Mesendoderm (in vitro differentiated cells): ENCODE results near the gene EEA1.
"Not testable (repeated sequence)": the region's sequence is repeated elsewhere in the genome, so short reads cannot be mapped to it uniquely, and the experiment has no call there.

Source experiments
- DNase-seq: peaks from one replicate; pipeline ENCODE4 v3.0.0; 2013
- H2AK5ac ChIP-seq: 2 replicates; pipeline ENCODE4 v1.6.1; 2013; ENCODE audit warnings: low read length, inconsistent platforms
- H2BK120ac ChIP-seq: 2 replicates; pipeline ENCODE4 v1.6.1; 2013; ENCODE audit warnings: low read depth, mild to moderate bottlenecking, low read length, moderate library complexity, mixed read lengths
- H2BK15ac ChIP-seq: replicated peaks from 2 replicates; pipeline ENCODE4 v1.6.1; 2013; ENCODE audit warnings: low read depth, mild to moderate bottlenecking, moderate library complexity
- H2BK5ac ChIP-seq: 2 replicates; pipeline ENCODE4 v1.6.1; 2013; ENCODE audit warnings: low read length, inconsistent platforms
- H3K18ac ChIP-seq: 2 replicates; pipeline ENCODE4 v1.6.1; 2013; ENCODE audit warnings: mild to moderate bottlenecking, low read length, mixed read lengths
- H3K23ac ChIP-seq: one replicate; pipeline ENCODE4 v1.6.1; 2013; ENCODE audit warnings: low read length
- H3K27ac ChIP-seq: 2 replicates; pipeline ENCODE4 v1.5.1; 2013; ENCODE audit warnings: low read depth, mild to moderate bottlenecking, inconsistent platforms, low read length, moderate library complexity
- H3K27me3 ChIP-seq: 2 replicates; pipeline ENCODE4 v1.6.1; 2013; ENCODE audit warnings: low read length, control low read depth, mild to moderate bottlenecking, inconsistent platforms; ENCODE audit not compliant: insufficient read depth, poor library complexity
- H3K36me3 ChIP-seq: 2 replicates; pipeline ENCODE4 v1.6.1; 2013; ENCODE audit warnings: low read length, inconsistent platforms; ENCODE audit not compliant: control insufficient read depth, insufficient read depth
- H3K4ac ChIP-seq: one replicate; pipeline ENCODE4 v1.6.1; 2013; ENCODE audit warnings: low read depth, mild to moderate bottlenecking, low read length, moderate library complexity
- H3K4me1 ChIP-seq: 2 replicates; pipeline ENCODE4 v1.6.1; 2013; ENCODE audit warnings: low read depth, low read length, inconsistent platforms; ENCODE audit not compliant: control insufficient read depth
- H3K4me2 ChIP-seq: 2 replicates; pipeline ENCODE4 v1.6.1; 2013; ENCODE audit warnings: low read length
- H3K4me3 ChIP-seq: 2 replicates; pipeline ENCODE4 v1.5.1; 2013; ENCODE audit warnings: mild to moderate bottlenecking, low read length
- H3K56ac ChIP-seq: one replicate; pipeline ENCODE4 v1.6.1; 2013; ENCODE audit warnings: low read length
- H3K79me1 ChIP-seq: 2 replicates; pipeline ENCODE4 v1.6.1; 2013; ENCODE audit warnings: low read length, inconsistent platforms
- H3K79me2 ChIP-seq: 2 replicates; pipeline ENCODE4 v1.6.1; 2013; ENCODE audit warnings: mild to moderate bottlenecking, low read length; ENCODE audit not compliant: control insufficient read depth, insufficient read depth
- H3K9ac ChIP-seq: 2 replicates; pipeline ENCODE4 v1.6.1; 2013; ENCODE audit warnings: low read length, inconsistent platforms
- H4K5ac ChIP-seq: one replicate; pipeline ENCODE4 v1.6.1; 2013; ENCODE audit warnings: low read length
- H4K8ac ChIP-seq: one replicate; pipeline ENCODE4 v1.6.1; 2013; ENCODE audit warnings: low read depth, mild to moderate bottlenecking, control low read depth, low read length, moderate library complexity
- WGBS: extraction: QIAGEN DNeasy Blood & Tissue Kit; methylation state at CpG from one replicate; pipeline ENCODE4 v1.1.7; 2013; ENCODE audit warnings: low lambda C conversion rate, missing lambda C conversion rate; ENCODE audit not compliant: insufficient coverage; ENCODE audit errors: extremely low coverage; 5-methylcytosine and 5-hydroxymethylcytosine counted together

EEA1 gene

DNA sequence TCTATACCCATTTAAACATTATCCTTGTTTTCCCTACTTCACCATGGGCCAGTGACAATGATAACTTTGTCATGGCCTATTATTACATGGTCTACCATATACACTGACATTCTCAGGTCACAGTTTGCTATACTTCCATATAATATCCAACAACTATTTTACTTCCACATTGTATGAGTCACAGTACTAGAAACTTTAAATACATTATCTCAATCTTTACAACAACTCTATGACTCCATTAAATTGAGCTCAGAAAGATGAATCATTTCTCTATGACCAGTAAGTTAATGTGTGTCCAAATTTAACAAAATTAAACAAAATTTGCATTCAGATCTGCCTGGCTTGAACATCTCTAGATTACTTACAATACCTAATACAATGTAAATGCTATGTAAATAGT lies 132.4 kb downstream of the EEA1 start:
- no peak overlapping the region for H3K4me2 ChIP-seq
- no peak overlapping the region for H4K5ac ChIP-seq
- H3K9ac ChIP-seq: no peak overlapping the region
- H2BK5ac ChIP-seq: no peak overlapping the region
- no peak overlapping the region for H3K56ac ChIP-seq
- H2BK120ac ChIP-seq: no peak overlapping the region
- no peak overlapping the region for H2AK5ac ChIP-seq
- no peaks in the 10 kb centered on the region for H3K79me1 ChIP-seq
- H3K18ac ChIP-seq: no peak overlapping the region
- no peaks in the 10 kb centered on the region for H3K79me2 ChIP-seq
- H3K4me3 ChIP-seq: no peak overlapping the region
- no peak overlapping the region for H3K23ac ChIP-seq
- H3K4ac ChIP-seq: no peak overlapping the region
- no peak overlapping the region for H2BK15ac ChIP-seq
- H3K4me1 ChIP-seq: no peaks in the 10 kb centered on the region
- no peaks in the 10 kb centered on the region for H3K27me3 ChIP-seq
- H3K36me3 ChIP-seq: no peaks in the 10 kb centered on the region
- no peak overlapping the region for H4K8ac ChIP-seq
- H3K27ac ChIP-seq: no peak overlapping the region
- DNase-seq: no peak

DNA sequence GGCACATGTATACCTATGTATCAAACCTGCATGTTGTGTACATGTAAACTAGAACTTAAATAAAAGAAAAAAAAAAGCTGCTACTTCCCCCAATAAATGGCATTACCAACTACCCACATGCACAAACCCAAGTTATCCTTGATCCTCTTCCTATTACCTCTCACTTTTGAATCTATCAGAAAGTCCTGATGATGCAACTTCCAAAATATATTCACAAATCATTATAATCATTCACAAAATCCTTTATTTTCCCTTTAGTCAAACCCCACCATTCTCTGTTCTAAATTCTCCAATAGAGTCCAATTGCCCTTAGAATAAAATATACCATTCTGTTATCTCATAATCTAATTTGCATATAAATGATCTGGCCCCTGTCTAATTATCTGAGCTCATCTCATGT lies 134.3 kb downstream of the EEA1 start:
- H3K36me3 ChIP-seq: no peaks in the 10 kb centered on the region
- H3K23ac ChIP-seq: no peak overlapping the region
- no peaks in the 10 kb centered on the region for H3K4me1 ChIP-seq
- H3K4me3 ChIP-seq: no peak overlapping the region
- no peak overlapping the region for H3K18ac ChIP-seq
- DNase-seq: no peak
- no peak overlapping the region for H2AK5ac ChIP-seq
- H3K4me2 ChIP-seq: no peak overlapping the region
- H2BK120ac ChIP-seq: no peak overlapping the region
- H4K8ac ChIP-seq: no peak overlapping the region
- no peak overlapping the region for H3K9ac ChIP-seq
- H3K56ac ChIP-seq: no peak overlapping the region
- H3K27ac ChIP-seq: no peak overlapping the region
- no peaks in the 10 kb centered on the region for H3K27me3 ChIP-seq
- H2BK5ac ChIP-seq: no peak overlapping the region
- H2BK15ac ChIP-seq: no peak overlapping the region
- H3K4ac ChIP-seq: no peak overlapping the region
- H3K79me1 ChIP-seq: no peaks in the 10 kb centered on the region
- H3K79me2 ChIP-seq: no peaks in the 10 kb centered on the region
- no peak overlapping the region for H4K5ac ChIP-seq

DNA sequence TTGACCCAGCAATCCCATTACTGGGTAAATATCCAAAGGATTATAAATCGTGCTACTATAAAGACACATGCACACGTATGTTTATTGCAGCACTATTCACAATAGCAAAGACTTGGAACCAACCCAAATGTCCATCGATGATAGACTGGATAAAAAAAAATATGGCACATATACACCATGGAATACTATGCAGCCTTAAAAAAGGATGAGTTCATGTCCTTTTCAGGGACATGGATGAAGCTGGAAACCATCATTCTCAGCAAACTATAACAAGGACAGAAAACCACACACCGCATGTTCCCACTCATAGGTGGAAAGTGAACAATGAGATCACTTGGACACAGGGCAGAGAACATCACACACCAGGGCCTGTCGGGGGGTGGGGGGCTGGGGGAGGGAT lies 134.7 kb downstream of the EEA1 start:
- H3K56ac ChIP-seq, H3K4ac ChIP-seq, H2BK15ac ChIP-seq, H3K18ac ChIP-seq, H2AK5ac ChIP-seq, H3K4me2 ChIP-seq, H3K79me2 ChIP-seq, H3K79me1 ChIP-seq, H3K23ac ChIP-seq, H3K4me3 ChIP-seq, DNase-seq, H3K27ac ChIP-seq, H2BK5ac ChIP-seq, H2BK120ac ChIP-seq, H3K4me1 ChIP-seq, H4K8ac ChIP-seq, H3K27me3 ChIP-seq, H4K5ac ChIP-seq, H3K9ac ChIP-seq, H3K36me3 ChIP-seq: not testable (repeated sequence)
- WGBS: no CpG with 5 or more reads among the region's 5 CpGs

DNA sequence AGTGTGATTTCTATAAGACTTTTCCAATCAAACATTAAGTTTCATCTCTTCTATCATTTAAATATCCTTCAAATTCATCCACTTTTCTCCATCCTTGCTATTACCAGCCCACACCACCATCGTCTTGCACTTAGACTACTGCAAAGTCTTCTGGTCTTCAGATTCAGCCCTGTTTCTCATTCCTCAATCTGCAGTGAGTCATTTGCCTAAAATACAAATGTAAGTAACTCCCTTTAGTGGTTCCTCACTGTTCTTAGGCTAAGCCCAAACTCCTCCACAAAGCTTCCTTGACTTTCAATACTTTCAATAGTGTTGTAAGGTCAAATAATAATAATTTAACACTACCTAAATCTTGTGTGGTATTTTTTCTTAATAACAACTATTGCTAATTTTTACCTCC lies 143.1 kb downstream of the EEA1 start:
- Histone ChIP-seq H3K27ac (no peak overlapping the region), H3K56ac (no peak overlapping the region), H2BK15ac (no peak overlapping the region), H3K4me3 (no peak overlapping the region), H3K79me2 (no peaks in the 10 kb centered on the region), H3K4me1 (no peaks in the 10 kb centered on the region), H2AK5ac (no peak overlapping the region), H3K9ac (no peak overlapping the region), H4K5ac (no peak overlapping the region), H4K8ac (no peak overlapping the region), H3K79me1 (no peaks in the 10 kb centered on the region), H3K27me3 (no peaks in the 10 kb centered on the region), H3K18ac (no peak overlapping the region), H3K23ac (no peak overlapping the region), H3K36me3 (no peaks in the 10 kb centered on the region), H3K4me2 (no peak overlapping the region), H2BK120ac (no peak overlapping the region), H3K4ac (no peak overlapping the region), H2BK5ac (no peak overlapping the region)
- DNase-seq: no peak
- 100% methylated on average over 1 of the region's 1 CpG for WGBS

DNA sequence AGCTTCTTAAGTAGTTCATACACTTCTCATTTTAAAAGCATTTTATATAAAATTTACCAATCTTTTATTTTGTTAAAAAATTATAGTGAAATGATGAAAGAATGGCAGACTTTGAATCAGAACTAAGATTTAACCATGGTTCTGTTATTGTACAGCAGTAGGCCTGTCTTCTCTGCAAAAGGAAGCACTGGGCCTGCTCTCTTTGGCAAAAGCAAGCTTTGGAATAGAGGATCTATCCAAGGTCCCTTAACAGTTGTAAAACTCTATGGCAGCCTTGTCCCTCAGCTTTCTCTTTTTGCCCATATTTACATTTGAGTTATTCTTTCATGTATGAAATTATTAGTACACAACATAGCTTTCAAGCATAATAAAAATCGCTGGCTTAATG lies 143.5 kb downstream of the EEA1 start:
- H3K4me3 ChIP-seq: no peak overlapping the region
- no peak overlapping the region for H3K4ac ChIP-seq
- no peak overlapping the region for H3K23ac ChIP-seq

DNA sequence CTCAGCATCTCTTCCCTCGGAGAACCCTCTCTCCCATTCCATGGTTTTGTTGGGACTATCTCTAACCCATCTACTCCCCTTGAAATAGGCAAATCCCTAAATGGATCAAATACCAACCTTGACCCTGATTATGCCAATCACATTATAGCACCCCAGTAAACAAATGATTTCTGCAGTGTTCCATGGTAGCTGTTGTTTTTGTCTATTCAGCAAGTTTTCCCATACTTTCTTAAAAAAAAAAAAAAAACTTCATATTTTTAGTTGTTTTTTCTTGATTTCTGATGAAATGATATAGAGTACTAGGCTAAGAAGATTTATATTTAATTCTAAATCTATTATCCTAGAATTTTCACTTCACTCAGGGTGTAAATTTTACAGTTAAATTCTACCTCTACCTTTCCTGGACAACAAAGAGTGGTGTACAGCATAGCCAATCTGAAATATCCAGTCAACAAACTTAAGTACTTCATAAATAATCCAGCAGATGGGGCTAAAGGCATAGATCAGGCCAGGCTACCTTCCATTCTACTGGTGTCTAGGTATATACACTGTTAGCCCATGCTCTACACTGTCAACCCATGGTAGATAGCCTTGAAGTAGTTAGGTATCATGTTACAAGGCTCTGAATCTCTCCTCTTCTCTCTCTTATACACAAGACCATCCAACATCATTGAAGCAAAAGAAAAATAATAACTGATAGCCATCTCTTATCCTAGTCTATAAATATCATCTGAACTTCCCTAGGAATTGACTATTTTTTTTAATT lies 144.1 kb downstream of the EEA1 start:
- H3K36me3 ChIP-seq: no peaks in the 10 kb centered on the region
- WGBS: no CpG with 5 or more reads among the region's 1 CpG
- no peaks in the 10 kb centered on the region for H3K4me1 ChIP-seq
- H3K9ac ChIP-seq: no peak overlapping the region
- no peak overlapping the region for H3K18ac ChIP-seq
- H2BK15ac ChIP-seq: no peak overlapping the region
- no peaks in the 10 kb centered on the region for H3K79me2 ChIP-seq
- no peak overlapping the region for H3K4ac ChIP-seq
- no peak overlapping the region for H3K4me2 ChIP-seq
- H3K23ac ChIP-seq: no peak overlapping the region
- DNase-seq: peak; percentile 89
- no peak overlapping the region for H4K8ac ChIP-seq
- no peak overlapping the region for H3K27ac ChIP-seq
- H3K27me3 ChIP-seq: no peaks in the 10 kb centered on the region
- H4K5ac ChIP-seq: no peak overlapping the region
- H2BK5ac ChIP-seq: no peak overlapping the region
- H2BK120ac ChIP-seq: no peak overlapping the region
- H3K79me1 ChIP-seq: no peaks in the 10 kb centered on the region
- no peak overlapping the region for H2AK5ac ChIP-seq
- no peak overlapping the region for H3K56ac ChIP-seq
- H3K4me3 ChIP-seq: no peak overlapping the region

More for the DNA sequence above, 143.5 kb downstream of the EEA1 start:
- Histone ChIP-seq H2BK15ac (no peak overlapping the region), H3K79me1 (no peaks in the 10 kb centered on the region), H3K56ac (no peak overlapping the region), H4K8ac (no peak overlapping the region), H2AK5ac (no peak overlapping the region), H2BK5ac (no peak overlapping the region), H3K4me1 (no peaks in the 10 kb centered on the region), H3K27me3 (no peaks in the 10 kb centered on the region), H4K5ac (no peak overlapping the region), H3K36me3 (no peaks in the 10 kb centered on the region), H3K79me2 (no peaks in the 10 kb centered on the region), H3K4me2 (no peak overlapping the region), H3K27ac (no peak overlapping the region), H2BK120ac (no peak overlapping the region), H3K9ac (no peak overlapping the region), H3K18ac (no peak overlapping the region)
- WGBS: no CpG with 5 or more reads among the region's 1 CpG
- no peak for DNase-seq
